GM12892 (cell line): Measurements from ENCODE around the gene C20orf144.

Experiments
- POLR2A ChIP-seq: IDR thresholded peaks from 2 replicates; pipeline ENCODE4 v1.6.1; 2011; ENCODE audit warnings: low read depth, low read length, control low read depth
- POLR2AphosphoS5 ChIP-seq: IDR thresholded peaks from 2 replicates; pipeline ENCODE4 v1.6.1; 2011; ENCODE audit warnings: low read depth, low read length, control low read depth

- TF ChIP-seq POLR2AphosphoS5 (no peak), POLR2A (no peak)
Observed at GRCh38 chr20:33710681-33711445, 48.7 kb downstream of the C20orf144 start.
